ENCODE data around the gene CCNL2. TPM values are rescaled to one million over a fixed set of nuclear protein-coding genes. Genes with fewer than 3 reads are reported as not detected.

Gene CCNL2
- total RNA-seq, 2 donors from 2014 or later = 187 to 244 TPM

- H3K4me3 Mint-ChIP-seq = no peak overlapping the region
- H3K4me3 ChIP-seq (ENCODE audit: low read length) = no peak overlapping the region
- WGBS, 2 experiments (ENCODE audit: insufficient coverage in 1 of 2, insufficient read length in 1 of 2) = 94 to 96% methylated on average over 14 to 28 of the region's 28 CpGs
- H3K27me3 ChIP-seq (ENCODE audit: control insufficient read depth, insufficient read depth, low read length, poor library complexity, severe bottlenecking) = no peaks in the 10 kb centered on the region
- no peaks in the 10 kb centered on the region for H3K4me1 Mint-ChIP-seq
- H3K9me3 ChIP-seq (ENCODE audit: control insufficient read depth, low read length) = no peaks in the 10 kb centered on the region
- TF ChIP-seq, protein P1, sequence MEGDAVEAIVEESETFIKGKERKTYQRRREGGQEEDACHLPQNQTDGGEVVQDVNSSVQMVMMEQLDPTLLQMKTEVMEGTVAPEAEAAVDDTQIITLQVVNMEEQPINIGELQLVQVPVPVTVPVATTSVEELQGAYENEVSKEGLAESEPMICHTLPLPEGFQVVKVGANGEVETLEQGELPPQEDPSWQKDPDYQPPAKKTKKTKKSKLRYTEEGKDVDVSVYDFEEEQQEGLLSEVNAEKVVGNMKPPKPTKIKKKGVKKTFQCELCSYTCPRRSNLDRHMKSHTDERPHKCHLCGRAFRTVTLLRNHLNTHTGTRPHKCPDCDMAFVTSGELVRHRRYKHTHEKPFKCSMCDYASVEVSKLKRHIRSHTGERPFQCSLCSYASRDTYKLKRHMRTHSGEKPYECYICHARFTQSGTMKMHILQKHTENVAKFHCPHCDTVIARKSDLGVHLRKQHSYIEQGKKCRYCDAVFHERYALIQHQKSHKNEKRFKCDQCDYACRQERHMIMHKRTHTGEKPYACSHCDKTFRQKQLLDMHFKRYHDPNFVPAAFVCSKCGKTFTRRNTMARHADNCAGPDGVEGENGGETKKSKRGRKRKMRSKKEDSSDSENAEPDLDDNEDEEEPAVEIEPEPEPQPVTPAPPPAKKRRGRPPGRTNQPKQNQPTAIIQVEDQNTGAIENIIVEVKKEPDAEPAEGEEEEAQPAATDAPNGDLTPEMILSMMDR (conservative IDR thresholded peaks at IDR 0.05) = no peak
- no peaks in the 10 kb centered on the region for H3K9me3 Mint-ChIP-seq
- H3K27ac Mint-ChIP-seq = no peak overlapping the region
- DNase-seq = no peak
- peaks cover 22% of the 10 kb centered on the region for H3K36me3 Mint-ChIP-seq (ENCODE audit: low read depth)
- no peak overlapping the region for H3K9ac ChIP-seq (ENCODE audit: extremely low read depth, low read length, poor library complexity, severe bottlenecking)
- no peak overlapping the region for H3K27ac ChIP-seq (ENCODE audit: low read depth, low read length)
- no peaks in the 10 kb centered on the region for H3K27me3 Mint-ChIP-seq (ENCODE audit: insufficient read depth)
- H3K4me1 ChIP-seq (ENCODE audit: control insufficient read depth, insufficient read depth, low read length) = no peaks in the 10 kb centered on the region
- peaks cover 19% of the 10 kb centered on the region for H3K36me3 ChIP-seq (ENCODE audit: control insufficient read depth, insufficient read depth, low read length)
Measured at GRCh38 chr1:1342061-1342562, 57.0 kb downstream of the CCNL2 start.

GRCh38 chr1:1341549-1342021 is 57.5 kb downstream of the CCNL2 start:
- DNase-seq = no peak
- Histone ChIP-seq H3K9me3 (ENCODE audit: control insufficient read depth, low read length) (no peaks in the 10 kb centered on the region), H3K4me1 (ENCODE audit: control insufficient read depth, insufficient read depth, low read length) (no peaks in the 10 kb centered on the region), H3K36me3 (ENCODE audit: control insufficient read depth, insufficient read depth, low read length) (peaks cover 19% of the 10 kb centered on the region), H3K4me3 (ENCODE audit: low read length) (no peak overlapping the region), H3K27ac (ENCODE audit: low read depth, low read length) (no peak overlapping the region), H3K9ac (ENCODE audit: extremely low read depth, low read length, poor library complexity, severe bottlenecking) (no peak overlapping the region), H3K27me3 (ENCODE audit: control insufficient read depth, insufficient read depth, low read length, poor library complexity, severe bottlenecking) (no peaks in the 10 kb centered on the region)
- Mint-ChIP-seq H3K36me3 (ENCODE audit: low read depth) (peaks cover 22% of the 10 kb centered on the region), H3K27ac (no peak overlapping the region), H3K4me3 (no peak overlapping the region), H3K4me1 (no peaks in the 10 kb centered on the region), H3K9me3 (no peaks in the 10 kb centered on the region), H3K27me3 (ENCODE audit: insufficient read depth) (no peaks in the 10 kb centered on the region)
- TF ChIP-seq, protein P1 (conservative IDR thresholded peaks at IDR 0.05) = no peak
- WGBS, 2 experiments (ENCODE audit: insufficient coverage in 1 of 2, insufficient read length in 1 of 2) = 96 to 98% methylated on average over 13 to 17 of the region's 17 CpGs

DNA sequence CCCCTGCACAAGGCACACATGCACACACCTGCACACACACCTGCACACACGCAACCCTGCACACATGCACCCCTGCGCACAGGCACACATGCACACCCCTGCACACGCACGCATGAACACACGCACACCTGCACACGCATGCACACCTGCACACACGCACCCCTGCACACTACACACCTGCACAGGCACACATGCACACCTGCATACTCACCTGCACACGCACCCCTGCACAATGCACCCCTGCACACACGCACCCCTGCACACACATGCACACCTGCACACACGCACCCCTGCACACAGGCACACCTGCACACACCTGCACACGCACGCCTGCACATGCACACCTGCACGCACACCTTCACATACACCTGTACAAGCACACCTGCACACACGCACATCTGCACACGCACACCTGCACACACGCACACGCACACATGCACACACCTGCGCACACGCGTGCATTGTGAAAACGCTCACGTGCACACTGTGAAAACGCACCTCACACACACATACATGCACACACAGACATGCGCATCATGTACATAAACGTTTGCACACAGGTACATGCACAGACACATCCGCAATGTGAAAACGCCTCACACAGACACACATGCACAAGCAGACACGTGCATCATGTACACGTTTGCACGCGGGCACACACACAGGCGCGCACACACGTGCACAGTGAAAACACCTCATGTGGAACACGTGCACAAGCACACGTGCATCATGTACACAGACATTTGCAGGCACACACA is 58.2 kb downstream of the CCNL2 start:
- no peaks in the 10 kb centered on the region for H3K9me3 ChIP-seq (ENCODE audit: control insufficient read depth, low read length)
- Mint-ChIP-seq H3K36me3 (ENCODE audit: low read depth) (peaks cover 22% of the 10 kb centered on the region), H3K27me3 (ENCODE audit: insufficient read depth) (no peaks in the 10 kb centered on the region), H3K4me1 (no peaks in the 10 kb centered on the region), H3K27ac (no peak overlapping the region), H3K4me3 (no peak overlapping the region), H3K9me3 (no peaks in the 10 kb centered on the region)
- no peak for DNase-seq
- TF ChIP-seq, protein P1 (conservative IDR thresholded peaks at IDR 0.05) = no peak
- H3K27ac ChIP-seq (ENCODE audit: low read depth, low read length) = no peak overlapping the region
- no peak overlapping the region for H3K4me3 ChIP-seq (ENCODE audit: low read length)
- H3K4me1 ChIP-seq (ENCODE audit: control insufficient read depth, insufficient read depth, low read length) = no peaks in the 10 kb centered on the region
- no peaks in the 10 kb centered on the region for H3K27me3 ChIP-seq (ENCODE audit: control insufficient read depth, insufficient read depth, low read length, poor library complexity, severe bottlenecking)
- 93 to 94% methylated on average over 29 to 36 of the region's 36 CpGs for WGBS, 2 experiments (ENCODE audit: insufficient coverage in 1 of 2, insufficient read length in 1 of 2)
- no peak overlapping the region for H3K9ac ChIP-seq (ENCODE audit: extremely low read depth, low read length, poor library complexity, severe bottlenecking)
- H3K36me3 ChIP-seq (ENCODE audit: control insufficient read depth, insufficient read depth, low read length) = peaks cover 19% of the 10 kb centered on the region
